GM19395 (cell line): ENCODE results near the gene AKNA.
A peak's percentile ranks its signal among the peaks of the same experiment; 100 is the strongest.

ENCODE experiments used
- ATAC-seq: cut with Tn5 transposase; IDR thresholded peaks from one replicate; pipeline ENCODE4 v1.9.1; 2021; ENCODE audit warnings: mild to moderate bottlenecking, moderate library complexity; ENCODE audit not compliant: unreplicated experiment

The AKNA gene

GRCh38 chr9:114366334-114367128, 21.3 kb downstream of the AKNA start:
- peak; percentile 60 for ATAC-seq

GRCh38 chr9:114365194-114365593, 22.6 kb downstream of the AKNA start:
- ATAC-seq: no peak

- ATAC-seq: no peak
These were observed 23.4 kb downstream of the AKNA start for GRCh38 chr9:114364134-114365041.

- no peak for ATAC-seq
These were observed 24.4 kb downstream of the AKNA start for GRCh38 chr9:114363424-114363823.

- ATAC-seq: no peak
These were observed 25.4 kb downstream of the AKNA start for GRCh38 chr9:114362394-114362793.

GRCh38 chr9:114361542-114361941, 26.2 kb downstream of the AKNA start:
- no peak for ATAC-seq

GRCh38 chr9:114359801-114360200, 28.0 kb downstream of the AKNA start:
- ATAC-seq: no peak

- ATAC-seq: no peak
These were observed 29.9 kb downstream of the AKNA start for GRCh38 chr9:114357911-114358328.

- no peak for ATAC-seq
These were observed 30.4 kb downstream of the AKNA start for GRCh38 chr9:114357360-114357759.

- ATAC-seq: no peak
These were observed 31.0 kb downstream of the AKNA start for GRCh38 chr9:114356792-114357191.

- no peak for ATAC-seq
These were observed 32.0 kb downstream of the AKNA start for GRCh38 chr9:114355821-114356220.

- ATAC-seq: no peak
These were observed 35.9 kb downstream of the AKNA start for GRCh38 chr9:114351932-114352331.

- ATAC-seq: no peak
These were observed 37.0 kb downstream of the AKNA start for GRCh38 chr9:114350636-114351401.

- ATAC-seq: no peak
These were observed 37.9 kb downstream of the AKNA start for GRCh38 chr9:114349713-114350480.

GRCh38 chr9:114348906-114349482, 38.8 kb downstream of the AKNA start:
- peak; percentile 91 for ATAC-seq

- ATAC-seq: no peak
These were observed 39.4 kb downstream of the AKNA start for GRCh38 chr9:114348261-114348905.

- no peak for ATAC-seq
These were observed 40.1 kb downstream of the AKNA start for GRCh38 chr9:114347675-114348074.

GRCh38 chr9:114346146-114346545, 41.6 kb downstream of the AKNA start:
- no peak for ATAC-seq

- ATAC-seq: no peak
These were observed 42.2 kb downstream of the AKNA start for GRCh38 chr9:114345493-114346065.
